Measurements from ENCODE around the gene PGM3.

- TF ChIP-seq CTCF (IDR thresholded peaks at IDR 0.05 in 4 of 5, conservative IDR thresholded peaks at IDR 0.05 in 1 of 5) (peak in 4 of 5 experiments; percentile 40 to 76 (median 58)), POLR2A (IDR thresholded peaks at IDR 0.05) (no peak)
Observed at GRCh38 chr6:83215131-83216047, 22.3 kb upstream of the PGM3 start.

Measured in gastrocnemius medialis (tissue), 4 donors.